ENCODE measurements around the gene HTT. TPM values are rescaled to one million over a fixed set of nuclear protein-coding genes. Genes with fewer than 3 reads are reported as not detected.

HTT gene
- total RNA-seq, 6 experiments from 2014 or later = 38.1 to 52.0 (median 47.8) TPM

DNA sequence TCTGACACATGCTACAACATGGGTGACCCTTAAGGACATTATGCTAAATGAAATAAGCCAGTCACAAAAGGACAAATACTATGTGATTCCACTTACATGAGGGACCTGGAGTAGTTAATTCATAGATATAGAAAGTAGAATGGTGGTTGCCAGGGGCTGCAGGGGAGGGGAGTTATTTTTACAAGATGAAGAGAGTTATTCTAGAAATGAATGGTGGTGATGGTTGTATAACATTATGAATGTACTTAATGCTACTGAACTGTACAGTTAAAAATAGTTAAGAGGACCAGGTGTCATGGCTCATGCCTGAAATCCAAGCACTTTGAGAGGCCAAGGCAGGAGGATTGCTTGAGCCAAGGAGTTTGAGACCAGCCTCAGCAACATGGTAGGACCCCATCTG is 115.0 kb downstream of the HTT start:
- Mint-ChIP-seq H3K27ac (no peak overlapping the region), H3K9me3 (no peaks in the 10 kb centered on the region), H3K36me3 (ENCODE audit: low read depth) (peaks cover 21% of the 10 kb centered on the region; the same call in 1 of the 2 replicates), H3K27me3 (ENCODE audit: insufficient read depth) (no peaks in the 10 kb centered on the region; the same call in none of the 2 replicates), H3K4me3 (no peak overlapping the region), H3K4me1 (ENCODE audit: low read depth) (peaks cover 13% of the 10 kb centered on the region)
- TF ChIP-seq, protein P1, sequence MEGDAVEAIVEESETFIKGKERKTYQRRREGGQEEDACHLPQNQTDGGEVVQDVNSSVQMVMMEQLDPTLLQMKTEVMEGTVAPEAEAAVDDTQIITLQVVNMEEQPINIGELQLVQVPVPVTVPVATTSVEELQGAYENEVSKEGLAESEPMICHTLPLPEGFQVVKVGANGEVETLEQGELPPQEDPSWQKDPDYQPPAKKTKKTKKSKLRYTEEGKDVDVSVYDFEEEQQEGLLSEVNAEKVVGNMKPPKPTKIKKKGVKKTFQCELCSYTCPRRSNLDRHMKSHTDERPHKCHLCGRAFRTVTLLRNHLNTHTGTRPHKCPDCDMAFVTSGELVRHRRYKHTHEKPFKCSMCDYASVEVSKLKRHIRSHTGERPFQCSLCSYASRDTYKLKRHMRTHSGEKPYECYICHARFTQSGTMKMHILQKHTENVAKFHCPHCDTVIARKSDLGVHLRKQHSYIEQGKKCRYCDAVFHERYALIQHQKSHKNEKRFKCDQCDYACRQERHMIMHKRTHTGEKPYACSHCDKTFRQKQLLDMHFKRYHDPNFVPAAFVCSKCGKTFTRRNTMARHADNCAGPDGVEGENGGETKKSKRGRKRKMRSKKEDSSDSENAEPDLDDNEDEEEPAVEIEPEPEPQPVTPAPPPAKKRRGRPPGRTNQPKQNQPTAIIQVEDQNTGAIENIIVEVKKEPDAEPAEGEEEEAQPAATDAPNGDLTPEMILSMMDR (IDR thresholded peaks at IDR 0.05) = no peak
- DNase-seq = no peak

DNA sequence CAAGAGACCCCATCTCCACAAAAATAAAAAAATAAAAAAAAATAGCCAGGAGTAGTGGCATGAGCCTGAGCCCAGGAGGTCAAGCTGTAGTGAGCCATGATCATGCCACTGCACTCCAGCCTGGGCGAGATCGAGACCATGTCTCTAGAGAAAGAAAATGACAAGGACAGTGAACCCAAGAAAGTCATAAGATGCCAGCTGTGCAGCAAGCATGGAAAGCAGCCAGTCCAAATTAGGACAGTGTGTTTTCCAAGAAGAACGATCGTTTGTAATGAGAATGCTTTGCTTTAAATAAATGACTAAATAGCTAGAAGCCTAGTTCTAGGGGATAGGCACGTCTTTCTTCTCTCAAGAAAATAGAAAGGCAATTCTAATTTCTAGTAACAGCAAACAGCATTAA is 116.1 kb downstream of the HTT start:
- peaks cover 13% of the 10 kb centered on the region for H3K4me1 Mint-ChIP-seq (ENCODE audit: low read depth)
- no peak overlapping the region for H3K27ac Mint-ChIP-seq
- H3K4me3 Mint-ChIP-seq = no peak overlapping the region
- TF ChIP-seq, protein P1 (IDR thresholded peaks at IDR 0.05) = no peak
- no peaks in the 10 kb centered on the region for H3K9me3 Mint-ChIP-seq
- no peaks in the 10 kb centered on the region; the same call in none of the 2 replicates for H3K27me3 Mint-ChIP-seq (ENCODE audit: insufficient read depth)
- H3K36me3 Mint-ChIP-seq (ENCODE audit: low read depth) = peaks cover 14% of the 10 kb centered on the region; the same call in 1 of the 2 replicates
- DNase-seq = no peak

DNA sequence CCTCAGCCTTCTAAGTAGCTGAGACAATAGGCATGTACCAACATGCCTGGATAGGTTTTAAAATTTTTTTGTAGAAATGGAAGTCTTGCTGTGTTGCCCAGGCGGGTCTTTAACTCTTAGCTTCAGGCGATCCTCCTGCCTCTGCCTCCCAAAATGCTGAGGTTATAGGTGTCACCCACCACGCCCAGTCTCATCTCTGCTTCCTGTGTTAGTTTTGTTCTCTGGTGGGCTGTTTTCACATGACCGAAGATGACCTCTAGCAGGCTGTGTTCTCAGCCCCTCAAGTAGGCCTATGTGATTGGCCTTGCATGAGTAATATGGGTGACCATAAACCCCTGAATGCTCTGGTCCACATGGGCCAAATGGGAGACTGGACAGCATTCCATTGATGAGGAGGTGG is 117.7 kb downstream of the HTT start:
- Mint-ChIP-seq H3K4me3 (no peak overlapping the region), H3K27ac (peak overlapping the region; percentile 62), H3K27me3 (ENCODE audit: insufficient read depth) (no peaks in the 10 kb centered on the region; the same call in none of the 2 replicates), H3K4me1 (ENCODE audit: low read depth) (peaks cover 13% of the 10 kb centered on the region), H3K36me3 (ENCODE audit: low read depth) (peaks cover 9% of the 10 kb centered on the region; the same call in 1 of the 2 replicates), H3K9me3 (no peaks in the 10 kb centered on the region)
- DNase-seq = no peak
- TF ChIP-seq, protein P1 (IDR thresholded peaks at IDR 0.05) = no peak

GRCh38 chr4:3192827-3193226 is 118.3 kb downstream of the HTT start:
- no peaks in the 10 kb centered on the region; the same call in none of the 2 replicates for H3K27me3 Mint-ChIP-seq (ENCODE audit: insufficient read depth)
- DNase-seq = no peak
- no peak overlapping the region for H3K4me3 Mint-ChIP-seq
- TF ChIP-seq, protein P1 (IDR thresholded peaks at IDR 0.05) = no peak
- H3K4me1 Mint-ChIP-seq (ENCODE audit: low read depth) = peaks cover 13% of the 10 kb centered on the region
- H3K36me3 Mint-ChIP-seq (ENCODE audit: low read depth) = peaks cover 9% of the 10 kb centered on the region; the same call in 1 of the 2 replicates
- H3K9me3 Mint-ChIP-seq = no peaks in the 10 kb centered on the region
- no peak overlapping the region for H3K27ac Mint-ChIP-seq

GRCh38 chr4:3193531-3194203 is 119.2 kb downstream of the HTT start:
- peaks cover 9% of the 10 kb centered on the region; the same call in 1 of the 2 replicates for H3K36me3 Mint-ChIP-seq (ENCODE audit: low read depth)
- no peaks in the 10 kb centered on the region for H3K9me3 Mint-ChIP-seq
- peak; percentile 26 for DNase-seq
- H3K27ac Mint-ChIP-seq = no peak overlapping the region
- no peak overlapping the region for H3K4me3 Mint-ChIP-seq
- no peaks in the 10 kb centered on the region; the same call in none of the 2 replicates for H3K27me3 Mint-ChIP-seq (ENCODE audit: insufficient read depth)
- H3K4me1 Mint-ChIP-seq (ENCODE audit: low read depth) = peaks cover 13% of the 10 kb centered on the region
- TF ChIP-seq, protein P1 (IDR thresholded peaks at IDR 0.05) = peak; percentile 63
